GM19239 (cell line): ENCODE results near the gene CLPSL2.

Experiments
- DNase-seq: peaks from one replicate; pipeline ENCODE4 v3.0.0; 2011; ENCODE audit warnings: low spot score; ENCODE audit not compliant: insufficient read length
- FAIRE-seq: peaks from 2 replicates; lab custom pipeline; 2011; peaks lifted over from hg19 to GRCh38; lab: Jason Lieb, UNC

CLPSL2 gene

GRCh38 chr6:35824552-35825192 is 48.3 kb downstream of the CLPSL2 start:
- no peak for FAIRE-seq

More at GRCh38 chr6:35824552-35825192, 48.3 kb downstream of the CLPSL2 start:
- DNase-seq = no peak
